GM12878 (cell line): ENCODE measurements around the gene CSTPP1. TPM values are rescaled to one million over a fixed set of nuclear protein-coding genes. Genes with fewer than 3 reads are reported as not detected.

Experiments
- BMI1 ChIP-seq: fragments of 450-650 bp; IDR thresholded peaks from 2 replicates; pipeline ENCODE4 v1.6.1; 2016; ENCODE audit warnings: mild to moderate bottlenecking, moderate library complexity, borderline replicate concordance
- CEBPZ ChIP-seq: fragments of 150-350 bp; IDR thresholded peaks from 2 replicates; pipeline ENCODE4 v1.6.1; 2016; ENCODE audit warnings: low read depth, low read length
- CHD4 ChIP-seq: fragments of 200-600 bp; sonication (generic); IDR thresholded peaks from 2 replicates; pipeline ENCODE4 v1.6.1; 2016; ENCODE audit warnings: mild to moderate bottlenecking
- E2F4 ChIP-seq: IDR thresholded peaks from 2 replicates; pipeline ENCODE4 v1.6.1; 2012; ENCODE audit warnings: low read depth, low read length, improper control_type of control experiment
- EGR1 ChIP-seq, 2 experiments: IDR thresholded peaks; 1 replicate in 1 of 2; 2 replicates in 1 of 2; pipeline ENCODE4 v1.6.1; 2011 to 2012; ENCODE audit warnings: low read depth in 2 of 2, low read length in 2 of 2, borderline replicate concordance in 1 of 2, mild to moderate bottlenecking in 1 of 2, moderate library complexity in 1 of 2
- FOXK2 ChIP-seq: fragments of 450-650 bp; IDR thresholded peaks from 2 replicates; pipeline ENCODE4 v1.6.1; 2017; ENCODE audit warnings: mild to moderate bottlenecking, moderate library complexity
- KDM1A ChIP-seq: fragments of 200-600 bp; sonication (generic); IDR thresholded peaks from 2 replicates; pipeline ENCODE4 v1.6.1; 2016; ENCODE audit warnings: borderline replicate concordance
- NBN ChIP-seq: fragments of 450-650 bp; IDR thresholded peaks from 2 replicates; pipeline ENCODE4 v1.6.1; 2016
- NFYA ChIP-seq: IDR thresholded peaks from 2 replicates; pipeline ENCODE4 v1.6.1; 2011; ENCODE audit warnings: low read depth, mild to moderate bottlenecking, low read length, improper control_type of control experiment, borderline replicate concordance
- RAD51 ChIP-seq: fragments of 450-650 bp; IDR thresholded peaks from 2 replicates; pipeline ENCODE4 v1.6.1; 2016; ENCODE audit warnings: moderate library complexity, mild to moderate bottlenecking, inconsistent platforms
- RCOR1 ChIP-seq: conservative IDR thresholded peaks from 2 replicates; pipeline ENCODE4 v1.6.1; 2012; ENCODE audit warnings: low read depth, low read length, improper control_type of control experiment
- RELA ChIP-seq: fragments of 450-650 bp; IDR thresholded peaks from 2 replicates; pipeline ENCODE4 v1.8.0; 2014; ENCODE audit warnings: borderline replicate concordance; ENCODE audit not compliant: partially characterized antibody
- SMC3 ChIP-seq: IDR thresholded peaks from 2 replicates; pipeline ENCODE4 v1.6.1; 2011; ENCODE audit warnings: low read length, improper control_type of control experiment, borderline replicate concordance
- SUZ12 ChIP-seq: fragments of 200-600 bp; sonication (generic); IDR thresholded peaks from one replicate; pipeline ENCODE4 v1.6.1; 2018; ENCODE audit warnings: antibody characterized with exemption, mild to moderate bottlenecking; ENCODE audit not compliant: unreplicated experiment
- TAF1 ChIP-seq: IDR thresholded peaks from 2 replicates; pipeline ENCODE4 v1.6.1; 2011; ENCODE audit warnings: mild to moderate bottlenecking, low read depth, low read length, borderline replicate concordance
- ZNF274 ChIP-seq: IDR thresholded peaks from one replicate; pipeline ENCODE4 v1.8.0; 2011; ENCODE audit not compliant: insufficient read length, insufficient read depth
- polyA plus RNA-seq, 11 experiments: library from polyadenylated mRNA; depleted of rRNA in 4 of 11; unstranded in 6 of 11; stranded (reverse) in 5 of 11; fragments of >200 nt; fragmentation: Nextera tagmentation in 4 of 11; fragmentation: Illumina TruSeq in 1 of 11; extraction: Ambion mirVana in 4 of 11; extraction: Trizol in 1 of 11; gene quantifications; 1 replicate in 1 of 11; 2 replicates in 10 of 11; pipeline versions ENCODE4 v1.2.1 to v1.2.3, GENCODE V29; 2011 to 2016; ENCODE audit warnings: inconsistent platforms in 2 of 11, missing spikeins in 2 of 11, low read depth in 1 of 11
- total RNA-seq, 4 experiments: library from RNA; depleted of rRNA in 3 of 4; stranded (reverse); fragments of >200 nt in 3 of 4; fragmentation: Illumina TruSeq in 1 of 4; extraction: Trizol in 1 of 4; gene quantifications; 2 replicates each; pipeline versions ENCODE4 v1.2.1 to v1.2.3, GENCODE V29; 2013 to 2021
- TF ChIP-seq, protein P1 (sequence below): fragments of 450-650 bp; IDR thresholded peaks from 2 replicates; pipeline ENCODE4 v1.6.1; 2017; ENCODE audit warnings: mild to moderate bottlenecking, moderate library complexity
- TF ChIP-seq, protein P2 (sequence below): fragments of 450-650 bp; IDR thresholded peaks from 2 replicates; pipeline ENCODE4 v1.6.1; 2017; ENCODE audit warnings: mild to moderate bottlenecking, moderate library complexity

Gene CSTPP1
- total and polyA plus RNA-seq, 10 of the 15 experiments (the other 5 are each of a cell fraction or from before 2014, with no cell fraction given) = 7.1 to 23.4 (median 17.5) TPM

DNA sequence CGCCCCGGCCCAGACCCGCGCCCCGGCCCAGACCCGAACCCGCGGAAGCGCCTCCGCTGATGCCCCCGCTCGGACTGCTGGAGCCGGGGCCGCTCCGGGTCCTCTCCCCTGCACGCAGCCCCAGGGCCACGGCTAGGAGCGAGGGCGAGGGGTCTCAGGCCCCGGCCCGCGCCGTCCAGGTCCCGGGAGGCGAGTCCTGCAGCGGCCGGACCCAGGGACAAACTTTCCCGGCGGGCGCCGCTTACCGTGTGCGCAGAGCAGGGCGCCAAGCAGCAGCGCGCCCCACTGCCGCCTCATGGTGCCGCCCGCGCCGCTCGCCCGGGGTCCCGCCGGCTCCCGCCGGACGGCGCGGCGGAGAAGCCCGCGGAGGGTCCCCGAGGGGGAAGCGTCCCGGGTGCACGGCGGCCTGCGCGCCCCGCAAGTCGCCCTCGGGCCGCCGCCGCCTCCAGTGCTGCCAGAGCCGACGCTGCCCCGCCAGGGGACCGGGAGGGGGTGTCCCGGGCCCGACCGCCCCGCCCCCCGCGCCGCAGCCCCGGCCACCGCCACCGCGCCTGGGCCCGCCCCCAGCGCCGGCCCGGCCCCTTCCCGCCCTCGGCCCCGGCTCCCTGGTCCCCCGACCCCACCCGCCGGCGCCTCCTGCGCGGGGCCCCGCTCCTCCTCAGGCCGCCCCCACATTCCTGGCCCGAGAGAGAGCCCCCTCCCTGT lies 18.3 kb upstream of the CSTPP1 start, which contains the start of gene LRP4 (continued):
- TF ChIP-seq, protein P1, sequence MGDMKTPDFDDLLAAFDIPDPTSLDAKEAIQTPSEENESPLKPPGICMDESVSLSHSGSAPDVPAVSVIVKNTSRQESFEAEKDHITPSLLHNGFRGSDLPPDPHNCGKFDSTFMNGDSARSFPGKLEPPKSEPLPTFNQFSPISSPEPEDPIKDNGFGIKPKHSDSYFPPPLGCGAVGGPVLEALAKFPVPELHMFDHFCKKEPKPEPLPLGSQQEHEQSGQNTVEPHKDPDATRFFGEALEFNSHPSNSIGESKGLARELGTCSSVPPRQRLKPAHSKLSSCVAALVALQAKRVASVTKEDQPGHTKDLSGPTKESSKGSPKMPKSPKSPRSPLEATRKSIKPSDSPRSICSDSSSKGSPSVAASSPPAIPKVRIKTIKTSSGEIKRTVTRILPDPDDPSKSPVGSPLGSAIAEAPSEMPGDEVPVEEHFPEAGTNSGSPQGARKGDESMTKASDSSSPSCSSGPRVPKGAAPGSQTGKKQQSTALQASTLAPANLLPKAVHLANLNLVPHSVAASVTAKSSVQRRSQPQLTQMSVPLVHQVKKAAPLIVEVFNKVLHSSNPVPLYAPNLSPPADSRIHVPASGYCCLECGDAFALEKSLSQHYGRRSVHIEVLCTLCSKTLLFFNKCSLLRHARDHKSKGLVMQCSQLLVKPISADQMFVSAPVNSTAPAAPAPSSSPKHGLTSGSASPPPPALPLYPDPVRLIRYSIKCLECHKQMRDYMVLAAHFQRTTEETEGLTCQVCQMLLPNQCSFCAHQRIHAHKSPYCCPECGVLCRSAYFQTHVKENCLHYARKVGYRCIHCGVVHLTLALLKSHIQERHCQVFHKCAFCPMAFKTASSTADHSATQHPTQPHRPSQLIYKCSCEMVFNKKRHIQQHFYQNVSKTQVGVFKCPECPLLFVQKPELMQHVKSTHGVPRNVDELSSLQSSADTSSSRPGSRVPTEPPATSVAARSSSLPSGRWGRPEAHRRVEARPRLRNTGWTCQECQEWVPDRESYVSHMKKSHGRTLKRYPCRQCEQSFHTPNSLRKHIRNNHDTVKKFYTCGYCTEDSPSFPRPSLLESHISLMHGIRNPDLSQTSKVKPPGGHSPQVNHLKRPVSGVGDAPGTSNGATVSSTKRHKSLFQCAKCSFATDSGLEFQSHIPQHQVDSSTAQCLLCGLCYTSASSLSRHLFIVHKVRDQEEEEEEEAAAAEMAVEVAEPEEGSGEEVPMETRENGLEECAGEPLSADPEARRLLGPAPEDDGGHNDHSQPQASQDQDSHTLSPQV = no peak
- TF ChIP-seq ZNF274 = no peak
- TF ChIP-seq EGR1 (IDR thresholded peaks at IDR 0.05; ENCODE audit: borderline replicate concordance in 1 of 2, low read depth in 2 of 2, low read length in 2 of 2) = peak in 1 of 2 experiments; percentile 30; a peak in 1 of 3 replicates
- TF ChIP-seq E2F4 = no peak
- TF ChIP-seq SMC3 = no peak
- peak; percentile 96 for TF ChIP-seq SUZ12
- TF ChIP-seq, protein P2, sequence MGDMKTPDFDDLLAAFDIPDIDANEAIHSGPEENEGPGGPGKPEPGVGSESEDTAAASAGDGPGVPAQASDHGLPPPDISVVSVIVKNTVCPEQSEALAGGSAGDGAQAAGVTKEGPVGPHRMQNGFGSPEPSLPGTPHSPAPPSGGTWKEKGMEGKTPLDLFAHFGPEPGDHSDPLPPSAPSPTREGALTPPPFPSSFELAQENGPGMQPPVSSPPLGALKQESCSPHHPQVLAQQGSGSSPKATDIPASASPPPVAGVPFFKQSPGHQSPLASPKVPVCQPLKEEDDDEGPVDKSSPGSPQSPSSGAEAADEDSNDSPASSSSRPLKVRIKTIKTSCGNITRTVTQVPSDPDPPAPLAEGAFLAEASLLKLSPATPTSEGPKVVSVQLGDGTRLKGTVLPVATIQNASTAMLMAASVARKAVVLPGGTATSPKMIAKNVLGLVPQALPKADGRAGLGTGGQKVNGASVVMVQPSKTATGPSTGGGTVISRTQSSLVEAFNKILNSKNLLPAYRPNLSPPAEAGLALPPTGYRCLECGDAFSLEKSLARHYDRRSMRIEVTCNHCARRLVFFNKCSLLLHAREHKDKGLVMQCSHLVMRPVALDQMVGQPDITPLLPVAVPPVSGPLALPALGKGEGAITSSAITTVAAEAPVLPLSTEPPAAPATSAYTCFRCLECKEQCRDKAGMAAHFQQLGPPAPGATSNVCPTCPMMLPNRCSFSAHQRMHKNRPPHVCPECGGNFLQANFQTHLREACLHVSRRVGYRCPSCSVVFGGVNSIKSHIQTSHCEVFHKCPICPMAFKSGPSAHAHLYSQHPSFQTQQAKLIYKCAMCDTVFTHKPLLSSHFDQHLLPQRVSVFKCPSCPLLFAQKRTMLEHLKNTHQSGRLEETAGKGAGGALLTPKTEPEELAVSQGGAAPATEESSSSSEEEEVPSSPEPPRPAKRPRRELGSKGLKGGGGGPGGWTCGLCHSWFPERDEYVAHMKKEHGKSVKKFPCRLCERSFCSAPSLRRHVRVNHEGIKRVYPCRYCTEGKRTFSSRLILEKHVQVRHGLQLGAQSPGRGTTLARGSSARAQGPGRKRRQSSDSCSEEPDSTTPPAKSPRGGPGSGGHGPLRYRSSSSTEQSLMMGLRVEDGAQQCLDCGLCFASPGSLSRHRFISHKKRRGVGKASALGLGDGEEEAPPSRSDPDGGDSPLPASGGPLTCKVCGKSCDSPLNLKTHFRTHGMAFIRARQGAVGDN = no peak
- no peak for TF ChIP-seq RELA
- no peak for TF ChIP-seq RCOR1
- no peak for TF ChIP-seq KDM1A
- no peak for TF ChIP-seq NFYA
- no peak for TF ChIP-seq CEBPZ
- TF ChIP-seq TAF1 = no peak
- no peak for TF ChIP-seq RAD51
- no peak for TF ChIP-seq CHD4
- TF ChIP-seq NBN = no peak
- TF ChIP-seq FOXK2 = no peak
- no peak for TF ChIP-seq BMI1
